HG02973 (cell line): Measurements from ENCODE around the gene C8B.

ENCODE experiments used
- ATAC-seq: cut with Tn5 transposase; IDR thresholded peaks from one replicate; pipeline ENCODE4 v1.9.1; 2021; ENCODE audit warnings: moderate library complexity; ENCODE audit not compliant: unreplicated experiment

The C8B gene

GRCh38 chr1:56933161-56933560, 32.7 kb downstream of the C8B start:
- ATAC-seq = no peak

GRCh38 chr1:56931686-56932085, 34.1 kb downstream of the C8B start:
- no peak for ATAC-seq

DNA sequence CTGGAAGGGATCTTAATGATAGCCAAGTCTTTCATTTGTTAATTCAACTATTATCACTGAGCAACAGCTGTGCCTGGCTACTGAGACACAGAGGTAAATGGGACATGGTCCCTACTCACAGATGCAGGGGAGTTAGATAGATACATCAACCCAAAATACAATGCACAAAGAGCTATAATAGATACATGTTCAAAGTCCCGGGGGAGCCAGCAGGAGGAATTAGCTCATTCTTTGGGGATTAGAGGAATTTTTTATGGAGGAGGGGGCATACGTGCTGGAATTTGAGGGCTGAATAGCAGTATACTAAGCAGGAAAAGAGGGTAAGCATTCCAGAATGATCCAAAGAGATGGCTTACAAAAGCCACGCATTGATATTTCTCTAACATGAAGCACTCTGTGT, 34.6 kb downstream of the C8B start:
- no peak for ATAC-seq

- ATAC-seq = no peak
These were observed 36.3 kb downstream of the C8B start for GRCh38 chr1:56929492-56929891.

GRCh38 chr1:56927986-56928385, 37.8 kb downstream of the C8B start:
- no peak for ATAC-seq

DNA sequence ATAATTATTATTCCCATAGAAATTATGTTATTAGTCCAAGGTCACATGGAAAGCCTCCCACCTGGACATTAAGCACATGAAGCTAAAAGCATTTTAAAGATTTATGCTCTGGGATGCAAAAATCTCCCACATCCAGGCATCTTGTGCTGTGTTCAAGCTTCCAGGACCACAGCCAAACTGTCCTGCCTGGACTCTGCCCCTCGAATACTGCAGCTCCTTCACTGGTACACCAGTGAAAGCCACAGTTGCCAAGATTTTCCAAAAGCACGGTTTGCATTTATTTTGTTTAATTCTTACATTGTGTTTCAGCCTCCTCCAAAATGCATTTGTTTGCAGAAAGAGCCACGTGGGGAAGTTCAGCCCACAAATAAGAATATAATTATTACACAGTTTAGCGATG, 38.6 kb downstream of the C8B start:
- ATAC-seq = no peak

GRCh38 chr1:56925193-56925592, 40.6 kb downstream of the C8B start:
- ATAC-seq = no peak

DNA sequence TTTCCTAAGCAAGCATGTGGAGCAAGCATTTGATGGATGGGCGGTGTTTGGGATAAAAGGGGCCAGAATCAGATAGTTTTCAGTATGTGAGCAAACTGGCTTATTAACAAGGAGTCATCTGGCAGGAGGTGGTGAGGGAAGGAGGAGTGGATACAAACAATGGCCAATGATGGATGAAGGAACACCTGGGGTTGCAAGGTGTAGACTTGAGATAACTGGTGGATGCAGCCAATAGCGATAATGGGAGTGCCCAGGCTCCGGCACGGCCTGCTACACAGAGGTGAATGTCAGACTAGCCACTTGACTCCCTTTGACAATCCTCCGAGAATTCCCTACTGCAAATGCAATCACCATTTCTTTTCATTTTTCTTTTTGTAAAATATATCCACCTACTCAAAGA, 41.7 kb downstream of the C8B start:
- ATAC-seq = no peak

DNA sequence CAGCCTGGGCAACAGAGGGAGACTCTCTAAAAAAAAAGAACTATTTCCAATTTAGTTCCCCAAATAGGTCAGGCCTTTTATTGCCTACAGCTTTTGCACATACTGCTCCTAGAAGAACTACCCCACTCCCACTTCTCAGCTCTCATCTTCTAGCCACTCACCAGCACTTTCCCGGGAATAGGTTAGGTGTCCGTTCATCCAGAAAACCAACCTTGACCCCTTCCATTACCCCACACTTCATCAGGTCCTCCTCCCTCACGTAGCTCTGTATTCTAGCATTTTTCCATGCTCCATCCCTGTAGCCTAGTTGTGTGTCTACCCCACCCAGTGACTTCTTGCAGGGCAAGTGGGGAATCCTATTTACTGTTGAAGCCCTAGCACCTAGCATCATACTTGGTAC, 42.6 kb downstream of the C8B start:
- no peak for ATAC-seq

DNA sequence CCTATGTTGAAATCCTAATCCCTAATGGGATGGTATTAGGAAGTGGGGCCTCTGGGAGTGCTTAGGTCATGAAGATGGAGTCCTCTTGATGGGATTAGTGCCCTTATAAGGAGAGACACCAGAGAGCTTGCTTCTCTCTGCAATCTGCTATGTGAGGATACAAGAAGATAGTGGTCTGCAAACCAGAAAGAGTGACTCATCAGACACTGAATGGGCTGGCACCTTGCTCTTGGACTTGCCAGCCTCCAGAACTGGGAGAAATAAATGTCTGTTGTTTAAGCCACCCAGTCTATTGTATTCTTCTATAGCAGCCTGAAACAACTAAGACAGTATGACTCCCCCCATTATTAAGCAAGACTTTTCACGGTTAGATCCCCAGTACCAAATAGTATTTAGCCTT, 43.3 kb downstream of the C8B start:
- ATAC-seq = no peak

GRCh38 chr1:56922070-56922469, 43.7 kb downstream of the C8B start:
- ATAC-seq = no peak

DNA sequence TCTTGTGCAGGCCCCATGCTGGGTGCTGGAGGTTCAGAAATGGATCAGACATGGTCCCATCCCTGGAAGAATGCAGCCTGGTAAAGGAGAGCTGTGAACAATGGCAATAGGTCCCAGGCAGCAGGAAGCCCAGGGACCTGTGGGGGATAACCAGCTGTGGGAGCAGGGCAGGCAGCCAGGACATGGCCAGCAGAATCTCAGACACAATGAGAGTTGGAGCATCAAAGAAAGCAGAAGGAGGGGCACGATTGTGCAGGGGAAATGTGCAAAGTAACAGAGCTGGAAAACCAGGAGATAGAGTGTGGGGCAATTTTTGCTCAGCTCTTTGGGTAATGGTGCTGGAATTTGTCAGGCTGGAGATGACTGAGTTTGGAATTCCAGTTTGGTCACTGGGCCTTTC, 44.3 kb downstream of the C8B start:
- no peak for ATAC-seq

- ATAC-seq = no peak
These were observed 45.2 kb downstream of the C8B start for GRCh38 chr1:56920591-56921001.

- no peak for ATAC-seq
These were observed 48.5 kb downstream of the C8B start for GRCh38 chr1:56917356-56917755.

- ATAC-seq = no peak
These were observed 49.2 kb downstream of the C8B start for GRCh38 chr1:56916630-56917029.

DNA sequence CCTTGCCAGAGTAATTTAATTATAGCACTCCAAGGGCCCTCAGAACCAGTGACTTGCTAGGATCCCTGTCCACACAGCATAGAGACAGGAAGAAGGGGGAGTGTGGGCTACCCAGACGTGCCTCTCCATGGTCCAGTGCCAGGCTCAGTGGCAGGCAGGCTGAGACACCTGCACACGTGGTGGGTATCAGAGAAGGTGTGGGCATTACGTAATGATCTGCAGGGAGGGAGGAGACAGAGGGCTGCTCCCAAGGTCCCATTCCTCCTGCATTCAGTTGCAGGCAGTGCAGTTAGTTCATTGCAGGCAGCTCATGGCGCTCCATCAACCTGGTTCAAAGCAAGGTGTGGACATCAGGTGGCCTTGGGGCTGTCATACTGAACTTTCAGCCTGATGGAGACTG, 49.9 kb downstream of the C8B start:
- no peak for ATAC-seq

DNA sequence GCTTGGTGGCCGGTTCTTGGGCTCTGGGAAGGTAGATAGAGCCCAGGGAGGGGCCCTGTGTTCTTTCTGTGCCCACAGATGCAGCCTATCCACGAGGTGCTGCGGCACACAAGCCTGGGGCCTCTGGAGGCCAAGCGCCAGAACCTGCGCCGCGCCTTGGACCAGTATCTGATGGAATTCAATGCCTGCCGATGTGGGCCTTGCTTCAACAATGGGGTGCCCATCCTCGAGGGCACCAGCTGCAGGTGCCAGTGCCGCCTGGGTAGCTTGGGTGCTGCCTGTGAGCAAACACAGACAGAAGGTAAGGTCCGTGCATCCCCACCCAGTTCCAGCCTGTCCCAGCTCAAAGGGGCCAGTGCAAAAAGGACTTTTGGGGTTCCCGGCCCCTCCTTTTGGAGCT, 53.5 kb downstream of the C8B start:
- ATAC-seq = no peak

DNA sequence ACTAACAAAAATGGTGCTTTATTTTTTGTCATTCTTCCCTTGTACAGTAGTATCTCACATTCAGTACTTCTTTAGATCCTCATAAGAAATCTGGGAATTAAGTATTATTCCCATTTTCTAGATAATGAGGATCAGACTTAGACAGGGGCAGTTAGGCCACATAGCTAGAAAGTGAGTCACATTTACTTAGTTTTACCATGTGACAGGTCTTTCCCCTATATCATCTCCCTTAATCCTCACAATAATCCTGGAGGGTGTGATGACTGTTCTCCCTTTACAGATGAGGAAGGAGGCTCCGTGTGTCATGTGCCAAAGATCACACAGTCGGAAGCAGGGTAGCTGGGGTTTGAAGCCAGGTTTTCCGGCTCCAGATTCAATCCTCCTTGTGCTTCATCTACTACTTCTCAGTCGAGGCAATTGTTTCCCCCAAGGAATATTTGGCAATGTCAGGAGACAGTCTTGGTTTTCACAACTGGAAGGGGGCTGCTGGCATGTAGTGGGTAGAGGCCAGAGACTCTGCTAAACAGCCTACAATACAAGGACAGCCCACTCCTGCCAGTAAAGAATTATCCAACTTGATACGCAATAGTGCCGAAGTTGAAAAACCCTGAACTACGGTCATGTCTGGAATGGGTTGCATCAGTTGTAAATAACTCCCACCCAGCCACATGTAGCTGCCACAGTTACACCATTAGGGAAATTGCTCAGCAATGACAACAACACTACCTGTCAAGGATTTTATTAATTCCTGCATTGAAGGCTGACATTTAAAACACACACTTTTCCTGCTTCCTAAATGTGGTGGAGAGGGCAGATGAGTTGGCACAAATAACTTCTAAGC, 54.5 kb downstream of the C8B start:
- ATAC-seq = no peak

DNA sequence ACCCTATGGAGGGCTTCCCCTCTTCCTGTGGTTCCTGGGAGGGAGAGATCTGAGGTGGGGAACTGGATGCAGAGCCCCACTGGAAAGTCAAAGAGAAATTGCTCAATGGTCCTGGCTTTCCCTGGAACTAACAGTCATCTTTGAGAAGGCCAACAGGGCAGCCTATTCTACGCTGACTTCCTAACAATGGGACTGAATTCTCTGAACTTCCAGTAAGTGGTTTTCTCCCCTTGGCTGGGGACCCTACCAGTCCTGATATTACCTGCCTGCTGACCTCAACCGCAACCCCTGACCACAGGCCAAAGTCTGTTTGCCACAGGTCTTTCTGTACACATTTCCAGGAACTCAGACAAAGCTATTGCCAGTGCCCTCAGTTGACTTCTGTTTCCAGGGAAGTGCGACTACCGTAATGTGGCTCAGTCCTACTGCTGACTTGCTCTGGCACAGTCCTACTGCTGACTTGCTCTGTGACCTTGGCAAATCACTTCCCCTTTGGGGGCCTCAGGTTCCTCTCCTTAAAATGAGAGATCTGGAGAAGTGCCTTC, 55.3 kb downstream of the C8B start:
- ATAC-seq = no peak

- no peak for ATAC-seq
These were observed 57.1 kb downstream of the C8B start for GRCh38 chr1:56908619-56909221.

GRCh38 chr1:56905667-56906066, 60.1 kb downstream of the C8B start:
- no peak for ATAC-seq

- no peak for ATAC-seq
These were observed 61.0 kb downstream of the C8B start for GRCh38 chr1:56904663-56905397.
